ENCODE measurements around the gene PRPF40B.
"Not testable (repeated sequence)": the region's sequence is repeated elsewhere in the genome, so short reads cannot be mapped to it uniquely, and the experiment has no call there.

The PRPF40B gene

GRCh38 chr12:49598527-49598926 lies 24.8 kb upstream of the PRPF40B start:
- no peak for TF ChIP-seq CTCF (IDR thresholded peaks at IDR 0.05; ENCODE audit: low read depth, low read length)
- no peak overlapping the region for H3K4me3 ChIP-seq (replicated peaks in 1 of 2; ENCODE audit: low read depth in 2 of 2, low read length in 2 of 2)

DNA sequence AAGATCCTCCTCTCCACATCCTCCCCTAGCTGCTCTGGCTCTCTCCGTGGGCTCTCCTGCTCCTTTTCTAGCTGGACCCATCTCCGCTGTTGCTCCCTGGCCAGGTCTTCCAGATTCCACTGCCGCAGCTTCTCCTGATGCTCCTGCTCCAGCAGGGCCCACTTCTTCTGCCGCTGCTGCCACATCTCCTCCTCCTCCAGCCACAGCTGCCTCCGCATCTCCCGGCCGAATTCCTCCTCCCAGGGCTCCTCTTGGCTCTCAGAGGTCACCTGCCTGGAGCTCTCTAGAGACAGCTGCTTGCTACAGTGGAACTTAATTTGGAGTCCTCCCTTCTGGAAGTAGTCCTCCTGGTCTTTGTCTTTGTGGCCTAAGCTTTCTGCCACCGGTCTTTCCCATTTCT lies 23.4 kb upstream of the PRPF40B start:
- no peak for TF ChIP-seq CTCF (IDR thresholded peaks at IDR 0.05; ENCODE audit: low read depth, low read length)
- no peak for DNase-seq (ENCODE audit: low read depth in 2 of 2)

More at GRCh38 chr12:49598527-49598926, 24.8 kb upstream of the PRPF40B start:
- DNase-seq (ENCODE audit: low read depth in 2 of 2), result no peak

DNA sequence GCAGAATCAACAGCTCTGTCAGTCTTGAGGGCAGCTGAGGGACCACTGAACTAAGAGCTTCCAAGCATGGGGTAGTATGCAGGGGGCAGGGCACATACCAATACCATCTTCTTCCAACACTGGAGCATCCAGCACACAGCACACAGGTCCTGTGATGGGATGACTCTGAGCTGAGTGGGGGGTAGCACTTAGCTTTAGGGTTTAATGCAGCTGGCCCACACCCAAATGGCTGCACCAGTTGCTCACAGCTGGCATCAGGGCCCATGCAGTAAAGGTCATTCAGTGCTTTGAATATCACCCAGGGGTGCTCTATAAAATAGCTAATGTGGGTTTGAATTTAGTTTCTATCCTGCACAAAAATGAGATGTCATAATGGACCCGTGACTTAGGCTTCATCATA lies 19.6 kb upstream of the PRPF40B start:
- no peak for TF ChIP-seq CTCF (IDR thresholded peaks at IDR 0.05; ENCODE audit: low read depth, low read length)
- DNase-seq (ENCODE audit: low read depth in 2 of 2), result no peak
- no peak overlapping the region for H3K4me3 ChIP-seq (replicated peaks in 1 of 2; ENCODE audit: low read depth in 2 of 2, low read length in 2 of 2)

More for the DNA sequence above, 23.4 kb upstream of the PRPF40B start:
- no peak overlapping the region for H3K4me3 ChIP-seq (replicated peaks in 1 of 2; ENCODE audit: low read depth in 2 of 2, low read length in 2 of 2)

GRCh38 chr12:49604856-49605255 lies 18.5 kb upstream of the PRPF40B start:
- H3K4me3 ChIP-seq (replicated peaks in 1 of 2; ENCODE audit: low read depth in 2 of 2, low read length in 2 of 2), result no peak overlapping the region
- TF ChIP-seq CTCF (IDR thresholded peaks at IDR 0.05; ENCODE audit: low read depth, low read length), result no peak
- DNase-seq (ENCODE audit: low read depth in 2 of 2), result no peak

DNA sequence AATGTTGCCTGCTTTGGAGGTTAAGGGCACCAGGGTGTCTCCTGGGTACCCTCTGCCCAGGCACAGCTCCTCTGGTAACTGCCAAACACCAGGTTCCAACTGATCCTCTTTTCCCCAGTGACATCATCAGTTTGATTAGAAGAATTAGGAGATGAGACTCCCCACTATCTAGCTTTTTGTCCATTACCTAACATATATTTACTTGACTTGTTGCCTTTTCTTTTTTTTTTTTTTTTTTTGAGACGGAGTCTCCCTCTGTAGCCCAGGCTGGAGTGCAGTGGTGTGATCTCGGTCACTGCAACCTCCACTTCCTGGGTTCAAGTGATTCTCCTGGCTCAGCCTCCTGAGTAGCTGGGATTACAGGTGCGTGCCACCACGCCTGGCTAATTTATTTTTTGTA lies 17.8 kb upstream of the PRPF40B start, which contains the start of gene FAM186B:
FAM186B (minus strand) TSS at position 101 of the 400 bp plus-strand sequence. CDS start 162 bp downstream, outside the sequence.
- not testable (repeated sequence) for H3K4me3 ChIP-seq (replicated peaks in 1 of 2; ENCODE audit: low read depth in 2 of 2, low read length in 2 of 2); DNase-seq (ENCODE audit: low read depth in 2 of 2)

DNA sequence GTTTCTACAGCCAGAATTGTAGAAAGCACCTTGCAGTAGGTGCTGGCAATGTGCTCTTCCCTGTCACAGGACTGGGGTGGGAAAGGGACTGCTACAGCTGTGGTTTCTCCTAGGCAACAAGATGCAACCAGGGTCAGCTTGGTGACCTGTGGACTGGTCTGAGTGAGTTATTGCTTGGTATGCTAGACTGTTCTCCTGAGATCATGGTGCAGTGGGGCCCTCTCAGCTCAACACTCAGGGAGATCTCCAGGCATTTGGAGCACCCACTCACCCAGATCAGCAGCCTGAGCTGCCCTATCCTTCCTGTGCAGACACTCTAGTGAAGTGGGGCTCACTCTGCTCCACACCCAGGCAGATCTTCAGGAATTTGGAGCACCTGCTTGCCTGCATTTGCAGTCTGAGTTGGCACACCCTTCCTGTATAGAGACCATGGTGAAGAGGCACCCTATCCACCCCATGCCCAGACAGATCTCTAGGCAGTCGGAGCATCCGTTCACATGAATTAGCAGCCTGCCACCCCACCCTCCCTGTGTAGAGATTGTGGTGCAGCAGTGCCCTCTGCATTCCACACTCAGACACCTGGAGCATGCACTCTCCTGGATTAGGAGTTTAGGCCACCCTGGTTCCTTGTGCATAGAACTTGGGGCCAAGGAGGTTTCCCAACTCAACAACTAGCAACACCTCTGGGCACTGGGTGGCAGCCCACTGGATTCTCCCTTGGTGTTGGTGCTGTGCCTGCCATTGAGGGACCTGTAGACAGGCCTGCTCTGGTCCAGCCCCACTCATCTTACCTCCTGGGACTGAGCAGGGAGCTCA lies 14.1 kb upstream of the PRPF40B start:
- TF ChIP-seq CTCF (IDR thresholded peaks at IDR 0.05; ENCODE audit: low read depth, low read length), result no peak
- H3K4me3 ChIP-seq (replicated peaks in 1 of 2; ENCODE audit: low read depth in 2 of 2, low read length in 2 of 2), result no peak overlapping the region
- DNase-seq (ENCODE audit: low read depth in 2 of 2), result no peak

DNA sequence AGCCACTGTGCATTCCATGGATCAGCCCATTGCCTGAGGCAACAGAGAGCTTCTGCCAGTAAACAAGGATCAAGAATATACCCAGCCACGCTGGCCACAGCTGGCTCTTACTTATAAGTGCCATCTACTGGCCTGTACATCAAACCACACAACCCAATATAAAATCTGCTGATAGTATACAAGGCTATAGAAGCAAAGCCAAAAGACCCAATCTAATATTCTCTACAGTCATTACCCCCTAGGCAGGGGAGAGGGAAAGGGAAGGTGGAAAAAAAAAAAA lies 13.5 kb upstream of the PRPF40B start:
- TF ChIP-seq CTCF (IDR thresholded peaks at IDR 0.05; ENCODE audit: low read depth, low read length), result peak; percentile 23
- DNase-seq (ENCODE audit: low read depth in 2 of 2), result no peak
- no peak overlapping the region for H3K4me3 ChIP-seq (replicated peaks in 1 of 2; ENCODE audit: low read depth in 2 of 2, low read length in 2 of 2)

- H3K4me3 ChIP-seq (replicated peaks in 1 of 2; ENCODE audit: low read depth in 2 of 2, low read length in 2 of 2); DNase-seq (ENCODE audit: low read depth in 2 of 2): not testable (repeated sequence)
These were observed 12.6 kb upstream of the PRPF40B start for GRCh38 chr12:49610785-49611184.

Measured in cardiac fibroblast (primary cell).